Activated T-cell treated with anti-CD3 and anti-CD28 coated beads, Interleukin-2, amount 50 U/mL, for 4 hours (primary cell): ENCODE data around the gene RAB3IP. TPM values are rescaled to one million over a fixed set of nuclear protein-coding genes. Genes with fewer than 3 reads are reported as not detected.
"Not testable (repeated sequence)": the region's sequence is repeated elsewhere in the genome, so short reads cannot be mapped to it uniquely, and the experiment has no call there.

Experiments
- ATAC-seq, 2 donors: fragments of 200-7000 bp; cut with Tn5 transposase; one replicate each; pipeline ENCODE4 v1.10.0; 2021
- DNase-seq: peaks from one replicate; pipeline ENCODE4 v3.0.0-alpha.2; 2020
- H3K27me3 Mint-ChIP-seq: one replicate; pipeline ENCODE4 v1.8.0; 2021; ENCODE audit warnings: low read depth, mixed read lengths
- H3K36me3 Mint-ChIP-seq: one replicate; pipeline ENCODE4 v1.8.0; 2022; ENCODE audit warnings: mixed read lengths; ENCODE audit not compliant: insufficient read depth
- H3K4me1 Mint-ChIP-seq: one replicate; pipeline ENCODE4 v1.8.0; 2021; ENCODE audit warnings: low read depth, mixed read lengths
- H3K4me3 Mint-ChIP-seq: one replicate; pipeline ENCODE4 v1.8.0; 2021; ENCODE audit warnings: mild to moderate bottlenecking, moderate library complexity, mixed read lengths
- H3K9me3 Mint-ChIP-seq: one replicate; pipeline ENCODE4 v1.8.0; 2021; ENCODE audit warnings: mixed read lengths
- total RNA-seq, 3 donors: library from RNA; stranded (reverse); gene quantifications; one replicate each; pipeline ENCODE4 v1.2.1, GENCODE V29; 2021

The RAB3IP gene
- total RNA-seq, 3 donors from 2014 or later, result 14.9 to 21.1 (median 18.2) TPM

DNA sequence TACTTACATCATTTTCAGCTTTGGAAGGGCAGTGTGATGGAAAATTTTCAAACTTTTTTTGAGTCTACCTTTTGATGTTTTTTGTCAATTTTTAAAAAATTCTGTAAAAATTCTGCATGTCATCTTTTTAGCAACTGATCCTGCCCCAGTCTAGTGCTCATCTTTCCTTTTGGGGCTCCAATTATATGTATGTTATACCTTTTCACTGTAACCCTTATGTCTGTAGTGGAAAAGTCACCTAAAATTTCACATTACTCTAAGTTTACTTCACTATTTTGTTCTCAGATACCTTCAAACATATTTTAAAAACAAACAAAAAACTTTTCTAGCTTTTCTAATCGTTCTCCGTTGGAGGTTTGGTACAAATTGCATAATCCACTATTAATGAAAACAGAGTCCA, 53.9 kb downstream of the RAB3IP start:
- DNase-seq (no peak), ATAC-seq (no peak)
- Mint-ChIP-seq H3K4me1 (no peaks in the 10 kb centered on the region), H3K27me3 (no peaks in the 10 kb centered on the region), H3K9me3 (peaks cover 42% of the 10 kb centered on the region), H3K4me3 (no peak overlapping the region), H3K36me3 (peaks cover 67% of the 10 kb centered on the region)

DNA sequence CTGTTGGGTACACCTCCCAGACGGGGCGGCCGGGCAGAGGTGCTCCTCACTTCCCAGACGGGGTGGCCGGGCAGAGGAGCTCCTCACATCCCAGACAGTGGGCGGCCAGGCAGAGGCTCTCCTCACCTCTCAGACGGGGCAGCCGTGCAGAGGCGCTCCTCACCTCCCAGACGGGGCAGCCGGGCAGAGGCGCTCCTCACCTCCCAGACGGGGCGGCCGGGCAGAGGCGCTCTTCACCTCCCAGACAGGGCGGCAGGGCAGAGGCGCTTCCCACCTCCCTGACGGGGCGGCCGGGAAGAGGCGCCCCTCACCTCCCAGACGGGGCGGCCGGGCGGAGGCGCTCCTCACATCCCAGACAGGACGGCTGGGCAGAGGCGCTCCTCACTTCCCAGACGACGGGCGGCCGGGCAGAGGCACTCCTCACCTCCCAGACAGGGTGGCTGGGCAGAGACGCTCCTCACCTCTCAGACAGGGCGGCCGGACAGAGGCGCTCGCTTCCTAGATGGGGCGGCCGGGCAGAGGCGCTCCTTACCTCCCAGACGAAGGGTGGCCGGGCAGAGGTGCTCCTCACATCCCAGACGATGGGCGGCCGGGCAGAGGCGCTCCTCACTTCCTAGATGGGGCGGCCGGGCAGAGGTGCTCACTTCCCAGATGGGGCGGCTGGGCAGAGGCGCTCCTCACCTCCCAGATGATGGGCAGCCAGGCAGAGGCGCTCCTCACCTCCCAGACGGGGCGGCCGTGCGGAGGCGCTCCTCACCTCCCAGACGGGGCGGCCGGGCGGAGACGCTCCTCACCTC, 68.6 kb downstream of the RAB3IP start:
- Mint-ChIP-seq H3K36me3 (peaks cover 45% of the 10 kb centered on the region), H3K9me3 (peaks cover 20% of the 10 kb centered on the region)
- not testable (repeated sequence) for DNase-seq, H3K4me1 Mint-ChIP-seq, ATAC-seq, H3K27me3 Mint-ChIP-seq, H3K4me3 Mint-ChIP-seq

DNA sequence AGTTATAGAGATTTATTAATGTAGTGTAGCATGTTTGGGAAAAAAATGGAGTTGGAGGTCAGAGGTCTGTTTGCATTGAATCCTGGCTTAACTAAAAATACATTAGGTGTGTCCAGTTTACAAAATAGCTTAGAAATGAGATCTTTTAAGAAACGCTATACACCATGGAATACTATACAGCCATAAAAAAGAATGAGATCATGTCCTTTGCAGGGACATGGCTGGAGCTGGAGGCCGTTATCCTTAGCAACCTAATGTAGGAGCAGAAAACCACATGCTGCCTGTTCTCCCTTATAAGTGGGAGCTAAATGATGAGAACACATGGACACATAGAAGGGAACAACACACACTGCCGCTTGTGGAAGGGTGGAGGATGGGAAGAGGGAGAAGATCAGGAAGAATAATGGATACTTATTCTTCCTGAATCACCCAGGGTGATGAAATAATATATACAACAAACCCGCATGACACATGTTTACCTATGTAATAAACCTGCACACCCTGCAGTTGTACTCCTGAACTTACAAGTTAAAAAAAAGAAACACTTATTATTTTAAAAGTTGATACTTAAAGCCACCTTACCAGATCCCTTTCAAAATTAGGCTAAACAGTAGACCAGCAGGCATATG, 72.3 kb downstream of the RAB3IP start:
- Mint-ChIP-seq H3K27me3 (no peaks in the 10 kb centered on the region), H3K36me3 (peaks cover 58% of the 10 kb centered on the region), H3K4me3 (no peak overlapping the region), H3K9me3 (peaks cover 12% of the 10 kb centered on the region), H3K4me1 (no peaks in the 10 kb centered on the region)
- ATAC-seq, result no peak
- no peak for DNase-seq

DNA sequence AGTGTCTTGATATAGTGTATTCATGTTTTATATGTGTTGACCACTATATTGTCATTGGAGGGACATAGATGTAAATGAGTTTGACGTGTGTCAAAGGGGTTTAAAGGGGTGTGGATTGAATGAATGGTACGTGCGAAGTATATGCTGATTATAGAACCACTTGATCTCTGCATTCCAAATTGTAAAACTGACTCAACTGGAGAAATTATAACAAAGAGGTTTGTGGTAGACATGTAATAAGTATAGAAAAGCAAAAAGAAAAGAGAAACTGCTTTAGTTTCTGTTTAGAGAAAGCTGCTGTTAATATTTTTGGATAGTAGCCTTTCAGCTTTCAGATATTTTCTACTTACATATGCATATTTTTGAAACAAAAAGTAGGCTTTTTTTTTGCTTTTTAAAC, 77.4 kb downstream of the RAB3IP start:
- H3K27me3 Mint-ChIP-seq, result no peaks in the 10 kb centered on the region
- ATAC-seq (no peak), DNase-seq (no peak)
- H3K4me3 Mint-ChIP-seq, result no peak overlapping the region
- H3K4me1 Mint-ChIP-seq, result no peaks in the 10 kb centered on the region
- H3K9me3 Mint-ChIP-seq, result no peaks in the 10 kb centered on the region
- peaks cover 38% of the 10 kb centered on the region for H3K36me3 Mint-ChIP-seq

DNA sequence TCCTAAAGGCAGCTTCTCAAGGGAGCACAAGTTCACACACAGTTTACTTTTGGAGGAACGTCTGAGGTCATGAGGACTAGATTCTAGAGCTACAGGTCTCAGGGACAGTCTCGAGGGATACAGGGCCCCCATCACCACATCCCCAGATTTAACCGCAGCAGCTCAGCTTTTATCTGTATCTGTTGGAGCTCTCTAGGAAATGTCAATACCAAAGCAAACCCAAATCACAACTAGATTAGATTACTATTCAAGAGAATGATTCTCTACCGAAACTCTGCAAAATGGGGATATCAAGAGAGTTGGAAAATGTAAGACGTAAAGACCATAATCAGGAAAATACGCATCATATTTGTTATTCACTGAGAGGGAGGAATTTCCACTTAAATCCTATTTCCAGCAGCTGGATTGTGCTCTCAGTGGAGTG, 82.4 kb downstream of the RAB3IP start:
- Mint-ChIP-seq H3K4me3 (no peak overlapping the region), H3K4me1 (no peaks in the 10 kb centered on the region), H3K27me3 (peaks cover 9% of the 10 kb centered on the region), H3K9me3 (no peaks in the 10 kb centered on the region), H3K36me3 (peaks cover 6% of the 10 kb centered on the region)
- DNase-seq (no peak), ATAC-seq (no peak)

DNA sequence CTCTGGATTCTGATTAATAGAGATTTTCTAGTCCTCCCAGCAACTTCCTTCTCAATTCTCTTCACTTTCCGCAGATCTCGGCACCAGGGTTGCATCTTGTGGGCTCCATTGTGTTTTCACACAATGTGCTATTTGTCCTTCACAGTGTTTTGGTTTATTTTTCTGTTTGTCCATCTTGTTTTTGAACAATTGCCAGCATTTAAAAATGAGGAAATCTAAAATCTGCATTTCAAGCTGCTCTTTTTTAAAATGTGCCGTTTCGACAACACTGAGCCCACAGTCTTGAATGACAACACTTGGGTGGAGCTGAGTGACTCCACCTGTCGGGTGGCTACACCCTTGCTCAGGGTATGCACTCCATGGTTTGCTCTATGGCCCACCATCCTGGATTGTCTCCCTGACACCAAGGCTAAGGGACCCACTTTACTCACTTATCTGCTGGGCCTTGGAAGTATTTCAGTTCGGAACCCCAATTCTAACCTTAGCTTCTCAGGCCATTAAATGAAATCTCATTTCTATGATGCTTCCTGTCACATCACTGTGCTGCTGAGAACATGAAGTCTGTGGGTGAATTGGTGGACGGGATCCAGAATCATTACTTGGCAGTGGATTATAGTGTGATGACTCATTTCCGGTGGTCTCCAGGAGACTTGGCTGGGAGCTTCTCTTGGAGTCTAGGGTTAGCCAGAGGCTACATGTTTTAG, 82.9 kb downstream of the RAB3IP start:
- Mint-ChIP-seq H3K9me3 (no peaks in the 10 kb centered on the region), H3K36me3 (peaks cover 2% of the 10 kb centered on the region), H3K4me1 (no peaks in the 10 kb centered on the region), H3K4me3 (no peak overlapping the region), H3K27me3 (peaks cover 9% of the 10 kb centered on the region)
- DNase-seq (no peak), ATAC-seq (no peak)

DNA sequence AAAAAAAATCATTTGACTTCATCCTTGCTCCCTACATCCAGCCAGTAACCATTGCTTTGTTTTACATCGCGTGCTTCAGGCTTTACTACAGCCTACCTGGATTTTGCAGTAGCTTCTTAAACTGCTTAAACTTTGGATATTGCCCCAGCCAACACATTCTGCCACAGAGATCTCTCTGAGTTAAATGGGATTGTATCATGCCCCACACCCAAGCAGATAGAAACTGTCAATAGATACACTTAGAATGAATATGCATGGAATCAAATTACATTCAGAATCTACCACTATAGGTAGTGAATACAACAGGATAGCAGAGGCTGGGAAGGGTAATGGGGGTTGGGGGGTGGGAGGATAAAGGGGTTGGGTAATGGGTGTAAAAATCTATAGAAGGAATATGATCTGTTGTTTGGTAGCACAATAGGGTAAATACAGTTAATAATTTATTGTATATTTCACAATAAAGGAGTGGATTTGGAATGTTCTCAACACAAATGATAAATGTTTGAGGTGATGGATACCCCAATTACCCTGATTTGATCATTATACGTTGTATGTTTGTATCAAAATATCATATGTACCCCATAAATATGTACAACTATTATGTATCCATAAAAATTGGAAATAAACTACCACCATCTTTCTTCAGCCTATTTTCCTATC, 83.7 kb downstream of the RAB3IP start:
- no peaks in the 10 kb centered on the region for H3K9me3 Mint-ChIP-seq
- H3K36me3 Mint-ChIP-seq, result no peaks in the 10 kb centered on the region
- no peak for ATAC-seq
- peaks cover 9% of the 10 kb centered on the region for H3K27me3 Mint-ChIP-seq
- no peaks in the 10 kb centered on the region for H3K4me1 Mint-ChIP-seq
- no peak for DNase-seq
- no peak overlapping the region for H3K4me3 Mint-ChIP-seq

DNA sequence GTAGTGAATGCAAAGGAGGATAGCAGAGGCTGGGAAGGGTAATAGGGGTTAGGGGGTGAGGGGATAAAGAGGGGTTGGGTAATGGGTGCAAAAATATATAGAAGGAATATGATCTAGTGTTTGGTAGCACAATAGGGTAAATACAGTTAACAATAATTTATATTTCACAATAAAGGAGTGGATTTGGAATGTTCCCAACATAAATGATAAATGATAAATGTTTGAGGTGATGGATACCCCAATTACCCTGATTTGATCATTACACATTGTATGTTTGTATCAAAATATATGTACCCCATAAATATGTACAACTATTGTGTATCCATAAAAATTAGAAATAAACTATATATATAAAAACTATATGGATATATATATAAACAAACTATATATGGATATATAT, 85.4 kb downstream of the RAB3IP start:
- H3K4me3 Mint-ChIP-seq, result no peak overlapping the region
- H3K27me3 Mint-ChIP-seq, result peaks cover 9% of the 10 kb centered on the region
- H3K4me1 Mint-ChIP-seq, result no peaks in the 10 kb centered on the region
- H3K9me3 Mint-ChIP-seq, result no peaks in the 10 kb centered on the region
- no peaks in the 10 kb centered on the region for H3K36me3 Mint-ChIP-seq
- DNase-seq (no peak), ATAC-seq (no peak)

DNA sequence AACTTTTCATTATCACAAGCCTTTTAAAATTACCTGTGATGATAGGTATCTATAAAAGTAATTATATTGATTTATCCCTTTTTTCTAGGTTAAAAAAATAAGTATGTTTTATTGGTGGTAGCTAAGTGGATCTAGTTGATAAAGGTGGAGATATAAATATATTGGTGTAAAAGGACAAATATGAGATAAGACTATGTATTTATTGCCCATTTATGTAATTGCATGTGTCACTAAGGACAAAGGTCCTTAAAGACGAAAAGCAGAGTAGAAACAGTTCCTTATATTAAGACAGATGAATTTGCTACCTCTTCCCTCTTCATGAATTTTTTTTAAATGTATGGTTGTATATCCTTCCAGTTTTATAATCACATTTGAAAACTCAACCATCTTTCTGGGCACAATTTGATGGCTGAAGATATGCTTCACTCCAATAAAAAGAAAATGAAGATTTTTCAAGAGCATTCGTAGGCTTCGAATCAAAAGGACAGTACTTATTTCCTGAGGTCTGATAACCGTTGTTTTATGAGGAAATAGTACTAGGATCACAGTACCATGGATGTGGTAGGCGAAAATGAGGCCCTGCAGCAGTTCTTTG, 86.4 kb downstream of the RAB3IP start, which contains the start of gene MYRFL:
TSS of gene MYRFL (plus strand) at position 262 of the 595 bp plus-strand sequence. CDS start at position 553, 291 bp downstream.
- DNase-seq (no peak), ATAC-seq (no peak)
- H3K9me3 Mint-ChIP-seq, result no peaks in the 10 kb centered on the region
- H3K4me3 Mint-ChIP-seq, result no peak within 1 kb of the TSS
- peaks cover 11% of the 10 kb centered on the region for H3K27me3 Mint-ChIP-seq
- no peaks in the 10 kb centered on the region for H3K36me3 Mint-ChIP-seq
- no peaks in the 10 kb centered on the region for H3K4me1 Mint-ChIP-seq

DNA sequence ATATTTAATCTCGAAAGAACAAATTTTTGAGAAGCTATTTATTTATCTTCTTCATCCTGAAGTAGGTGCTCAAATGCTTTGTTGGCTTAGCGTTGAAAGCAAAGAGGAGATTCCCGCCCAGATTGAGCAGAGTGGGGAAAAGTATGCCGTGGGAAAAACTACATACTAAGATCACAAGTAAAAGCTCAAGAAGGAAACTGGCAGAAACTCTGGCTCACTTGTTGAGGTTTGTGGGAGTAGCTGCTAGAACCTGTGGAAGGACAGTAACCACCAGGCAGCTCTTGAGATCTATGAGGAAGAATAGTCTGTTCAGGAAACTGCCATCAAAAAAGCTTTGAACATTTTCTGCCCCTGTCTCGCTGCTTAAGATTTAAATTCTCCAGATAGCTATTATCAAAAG, 90.2 kb downstream of the RAB3IP start:
- Mint-ChIP-seq H3K4me1 (no peaks in the 10 kb centered on the region), H3K4me3 (no peak overlapping the region), H3K27me3 (peaks cover 20% of the 10 kb centered on the region), H3K9me3 (no peaks in the 10 kb centered on the region), H3K36me3 (no peaks in the 10 kb centered on the region)
- DNase-seq, result no peak
- ATAC-seq, result no peak

DNA sequence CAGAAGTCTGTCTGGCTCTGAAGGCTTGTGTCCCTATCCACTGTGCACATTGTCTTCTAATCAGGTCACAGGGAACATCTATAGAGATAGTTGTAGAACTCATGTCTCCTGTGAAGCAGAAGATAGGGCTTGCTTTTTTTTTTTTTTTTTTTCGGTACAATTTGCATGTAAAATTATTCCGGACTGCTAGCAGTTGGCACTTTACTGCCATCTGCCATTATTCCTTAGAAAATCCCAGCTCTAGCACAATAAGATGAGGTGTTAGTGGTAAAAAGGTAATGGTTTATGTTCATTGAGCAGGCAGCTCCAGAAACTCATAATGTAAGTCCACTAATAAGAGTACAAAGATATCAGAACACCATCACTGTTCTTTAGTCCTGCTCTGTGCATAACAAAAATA, 95.0 kb downstream of the RAB3IP start:
- no peak overlapping the region for H3K4me3 Mint-ChIP-seq
- no peaks in the 10 kb centered on the region for H3K9me3 Mint-ChIP-seq
- ATAC-seq, result no peak
- peaks cover 11% of the 10 kb centered on the region for H3K27me3 Mint-ChIP-seq
- no peaks in the 10 kb centered on the region for H3K36me3 Mint-ChIP-seq
- H3K4me1 Mint-ChIP-seq, result no peaks in the 10 kb centered on the region
- DNase-seq, result no peak

DNA sequence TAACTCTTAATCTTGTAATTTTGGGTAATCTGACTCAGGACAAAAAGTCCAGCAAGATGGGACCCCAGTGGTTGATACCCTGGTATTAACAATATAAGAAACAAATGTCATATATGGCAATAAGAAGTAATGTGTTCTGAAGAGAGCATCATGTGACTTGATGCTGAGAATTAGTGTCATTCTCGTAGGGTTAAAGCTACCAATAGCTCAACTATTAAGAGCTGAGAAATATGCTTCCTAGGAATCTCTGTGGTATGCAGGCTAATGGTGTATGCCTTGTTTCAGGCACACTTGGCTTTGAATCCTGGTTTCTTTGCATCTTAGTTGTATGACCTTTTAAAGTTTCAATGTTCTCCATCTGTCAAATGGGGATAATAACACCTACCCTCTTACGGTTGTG, 95.5 kb downstream of the RAB3IP start:
- DNase-seq (no peak), ATAC-seq (no peak)
- no peak overlapping the region for H3K4me3 Mint-ChIP-seq
- H3K9me3 Mint-ChIP-seq, result no peaks in the 10 kb centered on the region
- peaks cover 10% of the 10 kb centered on the region for H3K27me3 Mint-ChIP-seq
- no peaks in the 10 kb centered on the region for H3K4me1 Mint-ChIP-seq
- no peaks in the 10 kb centered on the region for H3K36me3 Mint-ChIP-seq

DNA sequence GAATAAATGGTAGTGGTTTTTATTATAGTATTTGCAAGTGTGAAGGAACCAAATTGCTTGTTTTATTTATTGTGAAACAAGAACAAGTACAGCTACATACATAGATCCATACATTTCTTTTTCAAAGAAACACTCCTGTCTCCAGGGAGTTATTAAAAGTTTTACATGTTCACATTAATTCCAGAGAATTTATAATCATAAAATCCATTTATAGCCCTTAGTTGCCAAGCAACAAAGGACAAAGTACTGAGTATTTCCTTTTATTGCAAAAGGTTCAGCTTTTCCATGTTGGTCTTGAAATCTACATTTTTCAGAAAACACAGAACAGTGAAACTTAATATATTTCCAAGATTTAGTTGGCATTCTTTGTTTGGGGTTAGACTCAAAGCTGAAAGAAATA, 95.9 kb downstream of the RAB3IP start:
- DNase-seq (no peak), ATAC-seq (no peak)
- no peaks in the 10 kb centered on the region for H3K4me1 Mint-ChIP-seq
- no peaks in the 10 kb centered on the region for H3K9me3 Mint-ChIP-seq
- no peaks in the 10 kb centered on the region for H3K36me3 Mint-ChIP-seq
- peaks cover 9% of the 10 kb centered on the region for H3K27me3 Mint-ChIP-seq
- no peak overlapping the region for H3K4me3 Mint-ChIP-seq

DNA sequence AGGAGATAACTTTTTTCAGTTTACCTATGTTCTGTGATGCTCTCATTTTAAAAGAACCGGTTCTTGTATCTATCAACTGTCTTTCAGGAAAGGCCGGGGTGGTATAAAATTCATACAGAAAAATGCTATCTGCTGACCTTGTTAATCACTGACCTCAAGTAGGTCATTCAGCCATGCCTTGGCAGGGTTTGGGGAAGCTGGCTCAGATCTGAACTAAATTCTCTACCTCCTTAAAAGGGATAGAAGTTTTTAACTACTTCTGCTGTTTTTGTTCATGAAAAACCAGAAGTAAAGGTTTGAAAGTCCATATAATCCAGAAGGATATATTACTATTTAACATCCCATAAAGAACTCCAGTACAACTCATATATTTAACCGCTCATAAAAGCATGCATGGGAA, 96.4 kb downstream of the RAB3IP start:
- DNase-seq, result no peak
- Mint-ChIP-seq H3K36me3 (no peaks in the 10 kb centered on the region), H3K27me3 (peaks cover 9% of the 10 kb centered on the region), H3K4me1 (no peaks in the 10 kb centered on the region), H3K4me3 (no peak overlapping the region), H3K9me3 (no peaks in the 10 kb centered on the region)
- ATAC-seq, result no peak
